Suprapubic skin (tissue), 4 donors: Measurements from ENCODE around the gene ARHGAP1. TPM values are rescaled to one million over a fixed set of nuclear protein-coding genes. Genes with fewer than 3 reads are reported as not detected.

Experiments
- DNase-seq, 2 donors: peaks; one replicate each; pipeline ENCODE4 v3.0.0-alpha.2; 2019; ENCODE audit warnings: low spot score in 2 of 2
- H3K27ac ChIP-seq: fragments of 200-600 bp; sonication (generic); one replicate; pipeline ENCODE4 v1.5.1; 2019
- H3K27me3 ChIP-seq: fragments of 200-600 bp; sonication (generic); one replicate; pipeline ENCODE4 v1.5.1; 2019
- H3K36me3 ChIP-seq: fragments of 200-600 bp; sonication (generic); one replicate; pipeline ENCODE4 v1.5.1; 2019
- H3K4me1 ChIP-seq: fragments of 200-600 bp; sonication (generic); one replicate; pipeline ENCODE4 v1.5.1; 2019
- H3K4me3 ChIP-seq: fragments of 200-600 bp; sonication (generic); one replicate; pipeline ENCODE4 v1.5.1; 2019; ENCODE audit warnings: mild to moderate bottlenecking
- H3K9me3 ChIP-seq: fragments of 200-600 bp; sonication (generic); one replicate; pipeline ENCODE4 v1.5.1; 2019
- CTCF ChIP-seq, 2 donors: fragments of 200-600 bp in 1 of 2; fragments of 450-650 bp in 1 of 2; sonication (generic) in 1 of 2; IDR thresholded peaks; one replicate each; pipeline ENCODE4 v1.5.1; 2016 to 2019; ENCODE audit warnings: antibody characterized with exemption in 2 of 2, mild to moderate bottlenecking in 1 of 2, moderate library complexity in 1 of 2
- EP300 ChIP-seq: sonication (generic); formaldehyde crosslinking; IDR thresholded peaks from one replicate; pipeline ENCODE4 v1.6.1; 2017; ENCODE audit warnings: antibody characterized with exemption
- POLR2A ChIP-seq, 2 donors: fragments of 450-650 bp; IDR thresholded peaks; one replicate each; pipeline ENCODE4 v1.6.1; 2017; ENCODE audit warnings: antibody characterized with exemption in 2 of 2, mild to moderate bottlenecking in 2 of 2, moderate library complexity in 2 of 2
- POLR2AphosphoS5 ChIP-seq, 3 donors: sonication (generic); formaldehyde crosslinking; IDR thresholded peaks; one replicate each; pipeline ENCODE4 v1.6.1; 2017; ENCODE audit warnings: antibody characterized with exemption in 3 of 3
- WGBS: methylation state at CpG from one replicate; pipeline ENCODE4 v1.1.5; 2018; 5-methylcytosine and 5-hydroxymethylcytosine counted together
- total RNA-seq, 4 donors: library from RNA; depleted of rRNA; stranded (reverse); fragments of >200 nt; gene quantifications; one replicate each; pipeline ENCODE4 v1.1.0, GENCODE V29; 2016

ARHGAP1 gene
- total RNA-seq, 4 donors from 2014 or later, result 53.7 to 72.5 (median 68.5) TPM

GRCh38 chr11:46640036-46640788 lies 60.2 kb downstream of the ARHGAP1 start:
- Histone ChIP-seq H3K9me3 (no peaks in the 10 kb centered on the region), H3K27ac (no peak overlapping the region), H3K36me3 (peaks cover 7% of the 10 kb centered on the region), H3K4me3 (no peak overlapping the region), H3K27me3 (no peaks in the 10 kb centered on the region), H3K4me1 (no peaks in the 10 kb centered on the region)
- TF ChIP-seq POLR2AphosphoS5 (IDR thresholded peaks at IDR 0.05) (no peak), EP300 (no peak), CTCF (IDR thresholded peaks at IDR 0.05) (no peak), POLR2A (IDR thresholded peaks at IDR 0.05) (no peak)
- 95% methylated on average over 6 of the region's 6 CpGs for WGBS
- no peak for DNase-seq

GRCh38 chr11:46639197-46639839 lies 61.1 kb downstream of the ARHGAP1 start:
- Histone ChIP-seq H3K27ac (no peak overlapping the region), H3K27me3 (no peaks in the 10 kb centered on the region), H3K4me1 (no peaks in the 10 kb centered on the region), H3K4me3 (no peak overlapping the region), H3K9me3 (no peaks in the 10 kb centered on the region), H3K36me3 (peaks cover 7% of the 10 kb centered on the region)
- DNase-seq, result no peak
- WGBS, result 92% methylated on average over 7 of the region's 7 CpGs
- TF ChIP-seq POLR2AphosphoS5 (IDR thresholded peaks at IDR 0.05) (no peak), POLR2A (IDR thresholded peaks at IDR 0.05) (no peak), CTCF (IDR thresholded peaks at IDR 0.05) (no peak), EP300 (no peak)

GRCh38 chr11:46637546-46637945 lies 62.9 kb downstream of the ARHGAP1 start:
- peaks cover 19% of the 10 kb centered on the region for H3K36me3 ChIP-seq
- no peaks in the 10 kb centered on the region for H3K9me3 ChIP-seq

DNA sequence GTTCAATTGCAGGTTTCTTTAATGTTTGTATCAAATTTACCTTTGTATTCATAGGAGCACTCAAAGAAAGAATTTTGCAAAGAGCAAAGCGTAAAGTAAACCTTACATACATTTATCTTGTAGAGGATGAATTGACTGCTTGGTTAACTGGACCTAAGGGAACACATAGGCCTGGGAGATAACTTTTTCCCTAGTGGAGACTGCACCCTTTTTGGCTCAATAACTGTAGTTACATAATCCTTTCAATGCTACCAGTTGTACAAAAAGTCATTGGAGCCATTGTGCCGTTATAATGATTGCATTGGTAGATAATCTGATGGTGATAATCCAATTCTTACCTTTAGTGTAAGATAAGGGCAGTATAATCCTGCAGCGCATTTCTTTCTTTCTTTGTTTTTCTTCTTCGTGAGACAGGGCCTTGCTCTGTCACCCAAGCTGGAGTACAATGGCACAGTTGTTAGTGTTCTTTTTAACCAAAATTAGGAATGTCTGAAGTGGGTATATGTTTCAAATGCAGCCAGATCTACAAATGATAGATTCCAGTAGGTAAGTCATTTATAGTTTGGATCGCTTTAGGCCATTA lies 64.8 kb downstream of the ARHGAP1 start:
- 86% methylated on average over 5 of the region's 5 CpGs for WGBS

More at GRCh38 chr11:46637546-46637945, 62.9 kb downstream of the ARHGAP1 start:
- WGBS, result 95% methylated on average over 5 of the region's 5 CpGs
- Histone ChIP-seq H3K27ac (no peak overlapping the region), H3K4me3 (no peak overlapping the region), H3K27me3 (no peaks in the 10 kb centered on the region), H3K4me1 (no peaks in the 10 kb centered on the region)
- no peak for DNase-seq
- TF ChIP-seq POLR2AphosphoS5 (IDR thresholded peaks at IDR 0.05) (no peak), EP300 (no peak), CTCF (IDR thresholded peaks at IDR 0.05) (no peak), POLR2A (IDR thresholded peaks at IDR 0.05) (no peak)

More for the DNA sequence above, 64.8 kb downstream of the ARHGAP1 start:
- Histone ChIP-seq H3K4me1 (no peaks in the 10 kb centered on the region), H3K4me3 (no peak overlapping the region), H3K9me3 (no peaks in the 10 kb centered on the region), H3K27me3 (no peaks in the 10 kb centered on the region), H3K27ac (no peak overlapping the region), H3K36me3 (peaks cover 27% of the 10 kb centered on the region)
- no peak for DNase-seq
- TF ChIP-seq EP300 (no peak), CTCF (IDR thresholded peaks at IDR 0.05) (no peak), POLR2A (IDR thresholded peaks at IDR 0.05) (no peak), POLR2AphosphoS5 (IDR thresholded peaks at IDR 0.05) (no peak)
